Upper lobe of right lung (tissue), 1 donor: ENCODE measurements around the gene ADNP. TPM values are rescaled to one million over a fixed set of nuclear protein-coding genes. Genes with fewer than 3 reads are reported as not detected.
"Not testable (repeated sequence)": the region's sequence is repeated elsewhere in the genome, so short reads cannot be mapped to it uniquely, and the experiment has no call there.

Experiments
- ATAC-seq: fragments of 200-7000 bp; cut with Tn5 transposase; one replicate; pipeline ENCODE4 v1.9.1; 2020; ENCODE audit warnings: mild to moderate bottlenecking, moderate library complexity
- DNase-seq: peaks from one replicate; pipeline ENCODE4 v3.0.0-alpha.2; 2020
- H3K27ac ChIP-seq: fragments of 200-600 bp; one replicate; pipeline ENCODE4 v1.8.0; 2022
- H3K27me3 ChIP-seq: fragments of 200-600 bp; one replicate; pipeline ENCODE4 v1.8.0; 2022; ENCODE audit warnings: mild to moderate bottlenecking
- H3K36me3 ChIP-seq: fragments of 200-600 bp; one replicate; pipeline ENCODE4 v1.8.0; 2022
- H3K4me1 ChIP-seq: fragments of 200-600 bp; one replicate; pipeline ENCODE4 v1.8.0; 2022
- H3K4me3 ChIP-seq: fragments of 200-600 bp; one replicate; pipeline ENCODE4 v1.8.0; 2022; ENCODE audit warnings: mild to moderate bottlenecking
- H3K9me3 ChIP-seq: fragments of 200-600 bp; one replicate; pipeline ENCODE4 v1.8.0; 2022
- intact Hi-C: fragments of 100-400 bp; cut with DNase I; formaldehyde crosslinking; loops from one replicate; pipeline ENCODE4 v1.11.0; 2022
- total RNA-seq: library from RNA; stranded (reverse); fragmentation: NEBNext Ultra II Directional; extraction: Animal tissue kit (Norgen Biotek cat#: 25700); gene quantifications from one replicate; pipeline ENCODE4 v1.2.1, GENCODE V29; 2021
- TF ChIP-seq, protein P1 (sequence below): fragments of 200-600 bp; IDR thresholded peaks from one replicate; pipeline ENCODE4 v1.8.0; 2022; ENCODE audit warnings: antibody characterized with exemption
- donor health status: DM: no; HTN: yes; CAD: no; lungs with severe emphysema.

Gene ADNP
- total RNA-seq, 1 donor from 2014 or later, result 54.1 TPM

DNA sequence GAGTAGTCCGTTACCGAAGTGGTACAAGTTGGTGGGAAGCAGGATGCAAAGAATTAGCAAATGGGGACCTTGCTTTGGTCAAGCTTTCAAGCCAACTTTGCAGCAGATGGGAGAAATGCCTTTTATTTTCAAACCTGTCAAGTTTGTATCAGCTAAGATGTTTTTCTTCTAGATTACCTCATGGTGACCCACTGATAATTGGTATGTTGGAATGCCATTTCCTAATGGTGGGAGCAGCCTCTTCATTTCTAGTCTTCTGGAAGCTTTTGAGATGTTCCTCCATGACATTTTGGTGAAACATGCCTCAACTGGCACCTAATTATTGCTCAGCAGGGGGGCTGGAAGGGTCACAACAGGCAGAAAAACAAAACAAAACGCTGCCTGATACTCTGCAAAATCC is 43.7 kb downstream of the ADNP start:
- Histone ChIP-seq H3K4me3 (no peak overlapping the region), H3K27ac (no peak overlapping the region), H3K36me3 (peaks cover 49% of the 10 kb centered on the region), H3K4me1 (no peaks in the 10 kb centered on the region), H3K27me3 (no peaks in the 10 kb centered on the region), H3K9me3 (no peaks in the 10 kb centered on the region)
- no peak for DNase-seq
- ATAC-seq, result no peak
- intact Hi-C loops, result no loop called here
- TF ChIP-seq, protein P1, sequence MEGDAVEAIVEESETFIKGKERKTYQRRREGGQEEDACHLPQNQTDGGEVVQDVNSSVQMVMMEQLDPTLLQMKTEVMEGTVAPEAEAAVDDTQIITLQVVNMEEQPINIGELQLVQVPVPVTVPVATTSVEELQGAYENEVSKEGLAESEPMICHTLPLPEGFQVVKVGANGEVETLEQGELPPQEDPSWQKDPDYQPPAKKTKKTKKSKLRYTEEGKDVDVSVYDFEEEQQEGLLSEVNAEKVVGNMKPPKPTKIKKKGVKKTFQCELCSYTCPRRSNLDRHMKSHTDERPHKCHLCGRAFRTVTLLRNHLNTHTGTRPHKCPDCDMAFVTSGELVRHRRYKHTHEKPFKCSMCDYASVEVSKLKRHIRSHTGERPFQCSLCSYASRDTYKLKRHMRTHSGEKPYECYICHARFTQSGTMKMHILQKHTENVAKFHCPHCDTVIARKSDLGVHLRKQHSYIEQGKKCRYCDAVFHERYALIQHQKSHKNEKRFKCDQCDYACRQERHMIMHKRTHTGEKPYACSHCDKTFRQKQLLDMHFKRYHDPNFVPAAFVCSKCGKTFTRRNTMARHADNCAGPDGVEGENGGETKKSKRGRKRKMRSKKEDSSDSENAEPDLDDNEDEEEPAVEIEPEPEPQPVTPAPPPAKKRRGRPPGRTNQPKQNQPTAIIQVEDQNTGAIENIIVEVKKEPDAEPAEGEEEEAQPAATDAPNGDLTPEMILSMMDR, result no peak

DNA sequence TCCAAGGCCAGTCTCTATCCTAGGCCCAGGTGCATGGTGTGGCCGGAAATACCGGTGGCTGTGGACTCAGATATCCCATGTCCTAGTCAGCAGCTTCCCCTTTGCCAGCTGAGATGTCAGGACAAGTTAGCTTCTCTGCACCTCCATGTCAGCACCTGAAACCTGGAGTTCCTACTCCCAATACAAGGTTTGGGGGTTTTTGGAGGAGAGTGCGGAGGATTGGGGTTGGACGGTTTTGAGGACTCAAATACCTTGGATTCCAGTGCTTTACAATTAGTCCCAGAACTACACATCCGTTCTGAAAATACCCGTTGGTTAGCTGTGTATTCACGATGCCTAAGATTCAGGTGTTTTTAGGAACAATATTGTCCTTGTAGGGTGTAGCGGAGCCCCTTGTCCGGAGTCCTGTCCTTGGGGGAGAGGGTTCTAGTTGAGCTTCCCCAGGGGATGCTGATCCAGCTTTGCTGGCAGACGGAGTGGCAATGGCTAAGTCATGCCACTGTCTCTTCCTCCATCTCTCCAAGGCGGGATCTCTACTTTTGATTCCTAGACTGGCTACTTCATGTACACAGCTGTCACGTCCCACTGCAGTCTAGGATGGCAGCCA is 45.0 kb downstream of the ADNP start:
- TF ChIP-seq, protein P1, result no peak
- Histone ChIP-seq H3K4me3 (no peak overlapping the region), H3K9me3 (no peaks in the 10 kb centered on the region), H3K4me1 (no peaks in the 10 kb centered on the region), H3K27ac (no peak overlapping the region), H3K36me3 (peaks cover 36% of the 10 kb centered on the region), H3K27me3 (no peaks in the 10 kb centered on the region)
- ATAC-seq (no peak), DNase-seq (no peak)
- intact Hi-C loops, result no loop called here

DNA sequence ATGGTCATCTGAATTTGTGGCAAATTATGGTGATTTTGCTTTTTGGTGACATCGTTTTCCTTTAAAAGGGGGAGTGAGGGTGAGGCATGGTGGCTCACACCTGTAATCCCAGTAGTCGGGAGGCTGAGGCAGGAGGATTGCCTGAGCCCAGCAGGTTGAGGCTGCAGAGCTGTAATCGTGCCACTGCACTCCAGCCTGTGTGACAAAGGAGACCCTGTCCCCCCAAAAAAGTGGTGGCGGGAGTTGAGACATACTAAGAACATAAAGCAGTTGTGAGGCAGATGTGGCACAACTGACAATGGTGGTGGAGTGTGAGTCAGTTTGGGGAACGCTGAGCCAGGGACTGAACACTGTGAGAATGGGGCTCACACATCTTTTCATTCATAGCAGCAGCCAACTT is 45.5 kb downstream of the ADNP start:
- Histone ChIP-seq H3K27me3 (no peaks in the 10 kb centered on the region), H3K4me1 (no peaks in the 10 kb centered on the region), H3K9me3 (no peaks in the 10 kb centered on the region), H3K4me3 (no peak overlapping the region), H3K27ac (no peak overlapping the region), H3K36me3 (peaks cover 31% of the 10 kb centered on the region)
- DNase-seq (no peak), ATAC-seq (no peak)
- TF ChIP-seq, protein P1, result no peak
- intact Hi-C loops, result no loop called here

DNA sequence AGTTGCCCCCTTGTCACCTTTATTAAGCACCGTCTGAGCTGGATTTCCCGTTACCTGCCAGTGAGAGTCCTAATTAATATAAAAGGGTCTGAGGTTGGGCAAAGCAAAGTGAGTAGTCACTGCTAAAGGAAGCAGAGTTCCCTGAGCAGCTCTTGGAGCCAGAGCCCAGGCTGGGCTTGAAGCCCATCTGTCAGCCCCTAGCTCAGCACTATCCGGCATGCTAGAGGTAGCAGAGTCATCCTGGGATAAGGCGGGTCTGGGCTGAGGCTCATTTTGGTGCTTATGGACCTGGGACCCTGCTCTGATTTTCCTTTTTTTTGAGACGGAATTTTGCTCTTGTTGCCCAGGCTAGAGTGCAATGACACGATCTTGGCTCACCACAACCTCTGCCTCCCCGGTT is 46.2 kb downstream of the ADNP start:
- Histone ChIP-seq H3K36me3 (peaks cover 25% of the 10 kb centered on the region), H3K4me1 (no peaks in the 10 kb centered on the region), H3K4me3 (no peak overlapping the region), H3K27ac (no peak overlapping the region), H3K9me3 (no peaks in the 10 kb centered on the region), H3K27me3 (no peaks in the 10 kb centered on the region)
- intact Hi-C loops, result no loop called here
- TF ChIP-seq, protein P1, result no peak
- DNase-seq (no peak), ATAC-seq (no peak)

DNA sequence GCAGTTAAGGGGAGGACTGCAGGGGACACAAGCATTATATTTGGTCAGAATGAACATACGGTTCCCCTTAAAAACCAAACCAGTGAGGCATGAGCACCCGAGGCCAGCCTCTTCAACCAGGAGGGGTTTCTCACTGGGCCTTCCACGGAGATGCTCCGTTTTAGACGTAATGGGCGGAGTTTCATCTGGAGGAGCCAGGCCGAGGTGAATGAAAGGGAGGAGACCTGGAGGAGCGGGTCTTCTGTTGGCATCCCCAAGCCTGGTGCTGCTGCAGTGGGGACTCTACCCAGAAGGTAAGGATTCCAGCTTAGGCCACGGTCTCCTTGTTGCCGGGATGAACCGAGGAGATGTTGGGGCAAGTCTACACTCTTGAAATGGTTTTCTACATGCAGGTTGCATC is 47.4 kb downstream of the ADNP start:
- ATAC-seq, result no peak

DNA sequence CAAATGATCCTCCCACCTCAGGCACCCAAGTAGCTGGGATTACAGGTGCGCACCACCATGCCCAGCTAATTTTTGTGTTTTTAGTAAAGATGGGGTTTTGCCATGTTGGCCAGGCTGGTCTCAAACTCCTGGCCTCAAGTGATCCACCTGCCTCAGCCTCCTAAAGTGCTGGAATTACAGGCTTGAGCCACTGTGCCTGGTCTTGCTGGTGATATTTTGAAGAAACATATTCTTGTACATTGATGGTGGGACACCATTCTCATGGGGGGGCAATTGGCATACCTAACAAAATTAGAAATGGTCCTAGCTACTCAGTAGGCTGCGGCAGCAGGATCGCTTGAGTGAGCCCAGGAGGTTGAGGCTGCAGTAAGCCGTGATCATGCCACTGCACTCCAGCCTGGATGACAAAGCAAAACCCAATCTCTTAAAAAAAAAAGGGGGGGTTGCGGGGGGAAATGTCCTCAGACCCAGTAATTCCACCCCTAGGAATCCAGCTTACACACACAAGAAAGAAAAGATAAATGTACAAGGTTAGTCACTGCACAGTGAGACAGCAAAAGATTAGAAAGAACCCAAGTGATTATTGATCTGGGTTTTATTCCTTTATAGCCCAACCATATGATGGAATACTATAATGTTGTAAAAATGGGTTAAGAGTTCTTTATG is 49.3 kb downstream of the ADNP start:
- DNase-seq, intact Hi-C loops, H3K9me3 ChIP-seq, H3K4me1 ChIP-seq, H3K4me3 ChIP-seq, H3K27me3 ChIP-seq, H3K27ac ChIP-seq, ATAC-seq, H3K36me3 ChIP-seq: not testable (repeated sequence)

More for the DNA sequence above, 47.4 kb downstream of the ADNP start:
- Histone ChIP-seq H3K4me3 (no peak overlapping the region), H3K9me3 (no peaks in the 10 kb centered on the region), H3K27ac (no peak overlapping the region), H3K27me3 (no peaks in the 10 kb centered on the region), H3K4me1 (no peaks in the 10 kb centered on the region), H3K36me3 (peaks cover 13% of the 10 kb centered on the region)
- TF ChIP-seq, protein P1, result no peak
- DNase-seq, result no peak
- intact Hi-C loops, result no loop called here
